Activated CD4-positive, alpha-beta T cell treated with anti-CD3 and anti-CD28 coated beads for 24 hours (primary cell): ENCODE data around the gene RFNG.

ENCODE experiments used
- DNase-seq, 2 donors: peaks; one replicate each; pipeline ENCODE4 v3.0.0-alpha.2; 2020; ENCODE audit warnings: low read depth in 2 of 2

The RFNG gene

GRCh38 chr17:82058230-82058854 lies 6.7 kb upstream of the RFNG start:
- no peak for DNase-seq

DNA sequence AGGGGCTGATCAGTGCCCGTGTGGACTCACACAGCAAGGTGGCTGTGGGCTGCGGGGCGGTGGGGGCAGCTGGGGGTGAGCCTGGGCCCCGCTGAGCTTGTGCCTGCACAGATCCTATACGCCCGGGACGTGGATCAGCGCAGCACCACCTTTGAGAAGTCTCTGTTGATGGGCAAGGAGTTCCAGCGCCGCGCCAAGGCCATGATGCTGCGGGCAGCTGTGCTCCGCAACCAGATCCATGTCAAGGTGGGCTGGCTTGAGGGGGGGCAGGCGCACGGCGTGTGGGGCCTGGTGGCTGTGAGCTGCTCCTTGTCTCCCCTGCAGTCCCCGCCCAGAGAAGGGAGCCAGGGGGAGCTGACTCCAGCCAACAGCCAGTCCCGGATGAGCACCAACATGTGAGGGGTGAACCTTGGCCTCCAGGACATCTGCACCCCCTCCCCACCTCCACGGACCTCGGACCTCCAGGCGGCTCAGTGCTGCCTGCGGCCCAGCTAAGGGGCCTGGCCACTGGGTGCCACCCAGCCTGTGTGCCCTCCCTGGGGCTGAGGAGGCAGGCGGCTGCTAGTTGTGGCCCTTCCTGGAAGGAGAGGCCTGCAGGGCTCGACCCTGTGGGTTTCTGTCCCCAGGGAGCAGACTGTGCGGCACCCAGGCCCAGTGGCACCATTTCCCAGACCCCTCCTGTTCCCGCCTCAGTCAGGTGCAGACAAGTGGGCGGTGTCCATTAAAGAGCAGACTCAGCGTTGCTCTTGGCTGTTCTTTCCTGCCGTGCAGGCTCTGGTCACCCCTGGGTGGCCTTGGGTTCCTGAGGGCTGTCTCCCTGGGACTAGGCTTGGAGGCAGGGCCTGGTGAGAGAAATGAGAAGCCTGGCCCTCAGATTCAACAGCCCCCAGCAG lies 5.4 kb upstream of the RFNG start:
- no peak for DNase-seq

DNA sequence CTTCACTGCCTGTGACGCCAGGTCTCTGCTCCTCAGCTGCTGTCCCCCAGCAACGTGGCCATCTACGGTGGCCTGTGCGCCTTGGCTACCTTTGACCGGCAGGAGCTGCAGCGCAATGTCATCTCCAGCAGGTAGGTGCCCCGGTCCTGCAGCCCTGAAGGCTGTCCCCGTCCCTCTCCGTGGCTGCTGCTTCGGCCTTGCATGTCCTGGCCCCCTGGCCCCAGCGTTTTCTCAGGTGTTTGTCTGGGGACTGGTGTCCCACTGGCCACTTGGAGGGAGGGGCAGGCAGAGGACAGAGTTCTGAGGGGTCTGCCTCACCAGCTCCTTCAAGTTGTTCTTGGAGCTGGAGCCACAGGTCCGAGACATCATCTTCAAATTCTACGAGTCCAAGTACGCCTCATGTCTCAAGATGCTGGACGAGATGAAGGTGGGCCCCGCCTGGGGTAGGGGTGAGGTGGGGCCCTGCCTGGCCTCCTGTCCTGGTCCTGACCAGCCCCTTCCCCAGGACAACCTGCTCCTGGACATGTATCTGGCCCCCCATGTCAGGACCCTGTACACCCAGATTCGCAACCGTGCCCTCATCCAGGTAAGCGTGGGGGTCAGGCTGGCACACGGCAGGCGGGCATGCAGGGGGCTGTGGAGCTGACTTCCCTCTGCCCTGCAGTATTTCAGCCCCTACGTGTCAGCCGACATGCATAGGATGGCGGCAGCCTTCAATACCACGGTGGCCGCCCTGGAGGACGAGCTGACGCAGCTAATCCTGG lies 4.5 kb upstream of the RFNG start:
- DNase-seq, result no peak

GRCh38 chr17:82055023-82055964 lies 3.7 kb upstream of the RFNG start:
- DNase-seq, result no peak

GRCh38 chr17:82054351-82055022 lies 2.9 kb upstream of the RFNG start:
- DNase-seq, result no peak

DNA sequence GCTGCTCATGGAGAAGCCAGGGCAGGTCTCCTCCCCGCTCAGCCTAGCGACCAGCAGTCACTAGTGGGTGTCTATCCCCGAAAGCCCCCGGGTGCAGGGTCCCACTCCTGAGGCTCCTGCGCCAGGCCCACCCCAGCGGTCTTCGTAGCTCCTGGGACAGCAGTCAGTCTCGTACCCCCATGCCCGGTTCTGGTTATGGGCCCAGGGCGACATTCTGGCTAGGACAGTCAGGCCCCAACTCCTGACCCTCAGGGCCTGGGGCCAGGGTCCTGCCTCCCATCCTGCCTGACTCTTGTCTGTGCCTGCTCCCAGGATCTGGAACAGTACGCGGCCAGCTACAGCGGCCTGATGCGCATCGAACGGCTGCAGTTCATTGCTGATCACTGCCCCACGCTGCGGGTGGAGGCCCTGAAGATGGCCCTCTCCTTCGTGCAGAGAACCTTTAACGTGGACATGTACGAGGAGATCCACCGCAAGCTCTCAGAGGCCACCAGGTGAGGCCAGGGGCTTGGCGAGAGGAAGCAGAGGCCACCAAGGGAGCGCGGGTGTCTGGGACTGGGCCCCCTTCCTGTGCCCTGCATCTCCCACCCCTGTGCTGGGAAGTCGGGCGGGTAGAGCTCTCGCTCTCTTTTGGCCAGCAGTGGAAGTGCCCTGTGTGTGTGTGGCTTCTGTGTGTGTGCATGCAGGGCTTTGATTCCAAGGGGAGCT lies 2.1 kb upstream of the RFNG start:
- no peak for DNase-seq

- no peak for DNase-seq
These were observed 1.5 kb upstream of the RFNG start for GRCh38 chr17:82053130-82053529.

DNA sequence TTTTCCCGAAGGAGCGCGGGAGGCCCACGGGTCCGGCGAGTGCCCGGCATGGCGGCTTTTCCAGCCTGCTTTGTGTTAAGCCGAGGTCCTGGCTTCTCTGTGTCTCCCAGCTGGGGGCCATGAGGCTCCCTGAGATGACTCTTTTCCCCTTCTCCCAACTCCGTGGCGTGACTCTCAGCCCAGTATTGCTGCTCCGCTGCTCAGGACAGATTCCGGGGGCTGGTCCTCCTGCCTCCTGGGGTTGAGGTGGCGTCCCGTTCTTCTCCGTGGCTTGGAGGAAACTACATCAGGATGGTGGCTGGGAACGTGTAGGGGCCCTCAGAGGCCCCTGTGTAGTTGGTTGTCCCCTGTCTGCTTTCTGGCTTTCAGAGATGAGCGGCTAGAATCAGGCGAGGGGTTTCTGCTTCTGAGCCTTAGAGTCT lies 1.0 kb upstream of the RFNG start:
- DNase-seq, result no peak

- no peak for DNase-seq
These were observed 610 bp downstream of the RFNG start for GRCh38 chr17:82050761-82051641.

GRCh38 chr17:82050152-82050760 lies 1.4 kb downstream of the RFNG start:
- no peak for DNase-seq

DNA sequence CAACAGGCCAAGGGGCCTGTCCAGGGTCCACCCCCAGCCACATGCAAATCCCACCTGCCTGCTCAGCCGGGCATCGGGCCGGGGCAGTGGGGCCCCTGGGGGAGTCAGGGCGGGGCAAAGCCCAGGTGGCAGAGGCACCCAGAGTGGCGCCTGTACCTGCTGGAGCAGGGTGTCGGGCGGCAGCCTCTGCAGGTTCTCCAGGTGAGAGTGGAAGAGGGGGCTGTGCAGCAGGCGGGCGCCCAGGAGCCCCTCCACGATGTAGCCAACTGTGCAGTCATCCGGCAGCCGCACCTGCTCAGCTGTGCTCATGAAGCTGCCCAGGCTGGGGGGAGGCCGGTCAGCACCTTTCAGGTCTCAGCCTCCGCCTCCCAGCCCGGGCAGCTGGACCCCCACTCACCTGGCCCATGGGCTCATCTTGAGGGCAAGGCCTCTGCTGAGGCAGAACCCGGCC lies 2.1 kb downstream of the RFNG start:
- no peak for DNase-seq

DNA sequence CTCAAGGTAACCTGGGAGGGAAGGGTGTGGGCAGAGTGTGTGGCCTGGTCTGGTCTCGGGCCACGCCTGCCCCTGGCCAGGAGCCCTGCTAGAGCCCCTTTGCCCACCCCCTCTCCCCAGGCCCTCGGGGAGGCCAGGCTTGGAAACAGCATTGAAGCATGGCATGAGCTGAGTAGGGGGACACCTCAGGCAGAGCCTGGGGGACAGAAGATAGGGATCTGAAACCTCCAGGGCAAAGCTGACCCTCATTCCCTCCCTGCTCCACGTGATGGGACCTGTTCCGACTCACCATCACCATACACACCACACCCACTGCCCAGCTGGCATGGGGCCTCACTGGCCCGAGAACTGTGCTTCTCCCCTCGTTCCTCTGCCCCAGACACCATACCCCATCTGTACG lies 2.5 kb downstream of the RFNG start:
- no peak for DNase-seq

DNA sequence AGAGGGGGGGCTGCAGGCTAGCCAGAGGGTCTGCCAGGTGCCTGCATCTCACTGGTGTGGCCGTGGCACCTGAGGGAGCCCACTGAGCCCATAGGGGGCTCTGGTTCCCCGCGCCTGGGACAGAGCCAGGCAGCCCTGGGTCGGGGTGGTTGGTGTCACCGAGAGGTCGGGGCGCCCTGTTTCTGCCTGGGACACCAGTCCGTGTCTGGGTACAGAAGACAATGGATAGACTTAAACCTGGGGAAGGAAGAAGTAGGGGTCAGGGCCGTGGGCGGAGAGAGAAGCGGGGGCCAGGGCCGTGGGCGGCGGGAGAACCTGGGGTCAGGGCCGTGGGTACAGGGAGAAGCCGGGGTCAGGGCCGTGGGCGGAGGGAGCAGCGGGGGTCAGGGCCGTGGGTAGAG lies 3.0 kb downstream of the RFNG start:
- DNase-seq, result no peak

- DNase-seq, result no peak
These were observed 3.6 kb downstream of the RFNG start for GRCh38 chr17:82047914-82048570.

DNA sequence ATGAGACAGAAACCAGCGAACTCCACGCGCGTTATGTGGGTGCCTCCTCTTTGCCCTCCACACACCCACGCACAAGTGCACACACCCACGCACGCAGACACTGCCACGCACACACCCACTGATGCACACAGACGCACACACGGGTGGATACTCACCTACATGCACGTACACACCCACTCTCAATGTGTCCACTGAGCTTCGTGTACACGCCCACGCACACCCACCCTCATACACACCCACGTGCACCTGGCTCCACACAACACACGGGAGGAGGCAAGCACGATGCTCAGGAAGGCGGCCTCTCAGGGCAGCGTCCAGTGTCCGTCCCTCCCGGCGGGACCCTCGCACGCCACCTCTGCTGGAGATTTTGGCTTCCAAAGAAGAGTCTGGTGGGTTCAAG lies 4.2 kb downstream of the RFNG start:
- no peak for DNase-seq

- DNase-seq, result no peak
These were observed 4.7 kb downstream of the RFNG start for GRCh38 chr17:82046903-82047302.

DNA sequence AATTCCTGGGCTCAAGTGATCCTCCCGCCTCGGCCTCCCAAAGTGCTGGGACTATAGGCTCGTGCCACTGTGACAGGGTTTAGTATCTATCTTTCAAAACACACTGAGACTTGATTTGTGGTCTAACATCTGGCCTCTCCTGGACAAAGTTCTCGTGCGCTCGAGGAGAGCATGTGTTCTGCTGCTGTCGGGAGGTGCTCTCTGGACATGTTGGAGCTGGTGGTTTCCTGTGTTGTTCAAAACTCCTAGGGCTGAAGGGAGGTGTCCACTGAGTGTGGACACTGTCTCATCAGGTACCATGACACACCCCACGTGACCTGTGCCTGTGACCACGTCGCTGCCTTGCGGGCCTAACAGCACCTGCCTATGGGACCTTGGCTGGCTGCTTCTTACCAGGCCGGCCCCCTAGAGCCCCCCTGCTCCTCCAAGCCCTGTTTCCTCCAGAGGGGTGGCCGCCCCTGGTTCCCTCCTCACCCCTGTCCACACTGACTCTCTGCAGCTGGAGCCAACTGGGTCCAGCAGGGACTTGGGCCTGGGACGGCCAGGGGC lies 5.6 kb downstream of the RFNG start:
- DNase-seq, result no peak

DNA sequence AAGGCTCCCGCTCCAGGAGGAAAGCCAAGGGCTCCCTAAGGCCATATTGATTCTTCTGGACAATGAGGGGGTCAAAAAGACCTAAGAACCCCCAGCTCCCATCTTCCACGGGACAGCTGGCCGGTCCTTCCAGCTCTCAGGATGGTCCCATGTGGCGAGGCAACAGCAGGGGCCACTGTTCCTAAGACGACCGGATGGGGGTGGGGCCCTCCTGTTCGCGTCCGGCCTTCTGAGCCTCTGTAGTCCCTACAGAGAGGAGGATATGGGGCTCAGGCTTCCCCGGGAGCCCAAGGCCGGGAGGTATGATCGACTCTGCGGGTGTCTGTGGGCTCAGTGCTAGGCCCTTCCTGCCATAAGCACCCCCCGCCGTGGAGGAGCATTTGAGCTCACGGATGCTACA lies 8.1 kb downstream of the RFNG start:
- DNase-seq, result no peak
